GM12872 (cell line): ENCODE results near the gene PDE10A.

ENCODE experiments used
- TF ChIP-seq, protein P1 (sequence below): IDR thresholded peaks from 3 replicates; pipeline ENCODE4 v1.5.1; 2011; ENCODE audit warnings: low read depth, mild to moderate bottlenecking, low read length, moderate library complexity; ENCODE audit not compliant: insufficient read depth

The PDE10A gene

GRCh38 chr6:165292657-165293056, 370.4 kb downstream of the PDE10A start:
- TF ChIP-seq, protein P1, sequence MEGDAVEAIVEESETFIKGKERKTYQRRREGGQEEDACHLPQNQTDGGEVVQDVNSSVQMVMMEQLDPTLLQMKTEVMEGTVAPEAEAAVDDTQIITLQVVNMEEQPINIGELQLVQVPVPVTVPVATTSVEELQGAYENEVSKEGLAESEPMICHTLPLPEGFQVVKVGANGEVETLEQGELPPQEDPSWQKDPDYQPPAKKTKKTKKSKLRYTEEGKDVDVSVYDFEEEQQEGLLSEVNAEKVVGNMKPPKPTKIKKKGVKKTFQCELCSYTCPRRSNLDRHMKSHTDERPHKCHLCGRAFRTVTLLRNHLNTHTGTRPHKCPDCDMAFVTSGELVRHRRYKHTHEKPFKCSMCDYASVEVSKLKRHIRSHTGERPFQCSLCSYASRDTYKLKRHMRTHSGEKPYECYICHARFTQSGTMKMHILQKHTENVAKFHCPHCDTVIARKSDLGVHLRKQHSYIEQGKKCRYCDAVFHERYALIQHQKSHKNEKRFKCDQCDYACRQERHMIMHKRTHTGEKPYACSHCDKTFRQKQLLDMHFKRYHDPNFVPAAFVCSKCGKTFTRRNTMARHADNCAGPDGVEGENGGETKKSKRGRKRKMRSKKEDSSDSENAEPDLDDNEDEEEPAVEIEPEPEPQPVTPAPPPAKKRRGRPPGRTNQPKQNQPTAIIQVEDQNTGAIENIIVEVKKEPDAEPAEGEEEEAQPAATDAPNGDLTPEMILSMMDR: no peak
